GM18951 (cell line): ENCODE results near the gene KIF20B.

Source experiments
- POLR2A ChIP-seq: IDR thresholded peaks from 4 replicates; pipeline ENCODE4 v1.6.1; 2011; ENCODE audit warnings: mild to moderate bottlenecking; ENCODE audit not compliant: insufficient read length, insufficient read depth; ENCODE audit errors: extremely low read depth
- in situ Hi-C: fragments of 300-500 bp; cut with MboI; formaldehyde crosslinking; loops from one replicate; pipeline ENCODE4 v1.12.0; 2022; ENCODE audit warnings: low sequenced_read_pairs, mixed read lengths, inconsistent platforms; ENCODE audit not compliant: unreplicated experiment

Gene KIF20B

GRCh38 chr10:89699581-89700064 is 1.8 kb upstream of the KIF20B start:
- no peak for TF ChIP-seq POLR2A
- in situ Hi-C loops, result no loop called here

GRCh38 chr10:89700923-89701241 is 508 bp upstream of the KIF20B start:
- no peak for TF ChIP-seq POLR2A
- in situ Hi-C loops, result no loop called here

DNA sequence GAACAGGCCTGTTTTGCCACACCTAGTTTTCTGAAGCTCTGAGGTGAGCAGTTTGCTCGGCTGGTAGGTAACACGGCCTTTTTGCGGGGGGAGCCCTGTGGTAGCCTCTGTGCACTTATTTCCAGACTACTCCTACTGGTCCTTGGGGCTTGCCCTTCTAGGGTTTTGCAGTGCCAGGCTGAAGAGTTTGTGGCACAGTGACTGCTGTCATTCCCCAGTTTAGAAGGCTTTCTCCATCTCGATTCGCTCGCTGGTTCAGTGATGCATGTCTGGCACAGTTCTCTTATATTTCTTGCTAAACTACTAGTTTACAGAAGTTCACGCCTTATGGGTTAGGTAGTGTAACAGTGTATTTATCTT is 711 bp downstream of the KIF20B start:
- TF ChIP-seq POLR2A, result no peak
- in situ Hi-C loops, result no loop called here

DNA sequence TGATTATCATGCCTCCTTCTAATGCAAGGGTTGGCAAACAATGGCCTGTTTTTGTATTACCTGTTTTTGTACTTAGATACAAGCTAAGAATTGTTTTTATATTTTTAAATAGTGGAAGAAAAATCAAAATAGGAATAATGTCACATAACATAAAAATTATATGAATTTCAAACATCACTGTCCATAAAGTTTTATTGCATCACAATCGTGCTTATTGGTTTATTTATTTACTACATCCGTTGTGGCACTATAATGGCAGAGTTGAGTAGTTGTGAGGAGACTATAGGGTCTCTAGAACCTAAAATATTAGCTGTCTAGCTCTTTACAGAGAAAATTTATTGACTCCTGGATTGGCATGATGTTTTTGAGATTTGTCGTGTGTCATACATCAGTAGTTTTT is 4.1 kb downstream of the KIF20B start:
- no peak for TF ChIP-seq POLR2A
- in situ Hi-C loops, result no loop called here

- TF ChIP-seq POLR2A, result no peak
- in situ Hi-C loops, result no loop called here
Observed at GRCh38 chr10:89706011-89706410, 4.6 kb downstream of the KIF20B start.

DNA sequence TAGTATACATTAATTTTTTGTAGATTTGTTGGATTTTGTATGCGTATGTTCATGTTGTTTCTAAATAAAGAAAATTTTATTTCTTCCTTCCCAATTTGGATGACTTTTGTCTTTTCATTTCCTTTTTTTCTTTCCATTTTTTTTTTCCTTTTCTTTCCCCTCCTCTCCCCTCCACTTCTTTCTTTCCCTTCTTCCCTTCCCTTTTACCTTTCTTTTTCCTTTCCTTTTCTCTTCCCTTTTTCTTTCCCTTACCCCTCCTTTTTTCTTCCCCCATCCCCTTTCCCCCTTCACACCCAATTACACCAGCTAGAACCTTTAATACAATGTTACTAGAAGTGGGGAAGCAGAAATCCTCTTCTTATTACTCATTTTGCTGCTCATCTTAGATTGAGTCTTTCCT is 6.0 kb downstream of the KIF20B start:
- TF ChIP-seq POLR2A, result no peak
- in situ Hi-C loops, result no loop called here

- no peak for TF ChIP-seq POLR2A
- in situ Hi-C loops, result no loop called here
Observed at GRCh38 chr10:89710753-89711152, 9.4 kb downstream of the KIF20B start.

DNA sequence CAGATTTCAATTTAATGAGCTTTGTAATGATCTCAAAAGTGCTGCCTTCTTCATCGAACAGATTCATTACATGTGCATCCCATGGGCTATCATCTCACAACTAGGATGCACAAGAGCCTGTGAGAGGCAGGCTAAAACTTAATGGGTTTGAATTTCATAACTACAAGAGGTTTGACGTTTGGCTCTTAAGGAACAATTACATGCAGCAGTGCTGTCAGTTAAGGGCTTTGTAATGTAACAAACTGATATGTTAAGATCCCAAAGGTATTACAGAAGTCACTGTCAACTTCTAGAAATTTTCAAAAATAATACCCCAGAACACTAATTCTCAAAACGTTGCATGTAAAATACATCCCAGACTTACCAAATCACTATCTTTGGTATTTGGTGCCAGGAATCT is 33.2 kb downstream of the KIF20B start:
- TF ChIP-seq POLR2A, result no peak
- in situ Hi-C loops, result no loop called here

- in situ Hi-C loops, result no loop called here
- TF ChIP-seq POLR2A, result no peak
Observed at GRCh38 chr10:89738551-89739209, 37.3 kb downstream of the KIF20B start.

GRCh38 chr10:89741126-89741762 is 39.9 kb downstream of the KIF20B start:
- no peak for TF ChIP-seq POLR2A
- in situ Hi-C loops, result no loop called here

GRCh38 chr10:89744026-89744425 is 42.6 kb downstream of the KIF20B start:
- TF ChIP-seq POLR2A, result no peak
- in situ Hi-C loops, result no loop called here

DNA sequence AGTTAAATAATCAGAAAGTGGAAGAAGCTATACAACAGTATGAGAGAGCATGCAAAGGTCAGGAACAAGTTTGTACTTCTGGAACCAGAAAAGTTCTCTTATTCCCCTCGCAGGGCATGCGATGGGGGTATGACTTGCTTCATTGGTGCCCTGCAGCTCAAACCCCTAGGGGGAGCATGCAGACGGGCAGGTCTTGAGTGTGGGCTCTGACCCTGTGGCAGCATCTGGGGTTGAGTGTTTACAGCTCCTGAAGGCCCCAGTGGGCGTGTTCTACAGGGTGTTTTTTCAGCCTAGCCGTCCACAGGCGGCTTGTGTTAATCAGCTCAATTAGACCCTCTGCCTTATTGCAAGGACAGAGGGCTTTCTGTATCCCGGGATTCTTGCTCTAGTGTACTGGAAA is 44.5 kb downstream of the KIF20B start:
- in situ Hi-C loops, result no loop called here
- TF ChIP-seq POLR2A, result no peak

GRCh38 chr10:89750441-89750840 is 49.1 kb downstream of the KIF20B start:
- TF ChIP-seq POLR2A, result no peak
- in situ Hi-C loops, result no loop called here

DNA sequence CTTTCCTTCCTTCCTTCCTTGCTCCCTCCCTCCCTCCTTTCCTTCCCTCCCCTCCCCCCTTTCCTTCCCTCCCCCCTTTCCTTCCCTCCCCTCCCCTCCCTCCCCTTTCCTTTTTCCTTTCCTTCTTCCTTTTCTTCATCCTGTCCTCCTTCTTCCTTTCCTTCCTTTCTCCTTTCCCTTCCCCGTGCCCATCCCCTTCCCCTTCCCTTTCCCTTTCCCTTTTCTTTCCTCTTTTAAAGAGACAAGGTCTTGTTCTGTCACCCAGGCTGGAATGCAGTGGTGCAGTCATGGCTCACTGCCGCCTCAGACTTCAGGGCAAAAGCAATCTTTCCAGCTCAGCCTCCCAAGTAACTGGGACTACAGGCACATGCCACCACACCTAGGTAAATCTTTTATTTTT is 54.0 kb downstream of the KIF20B start:
- TF ChIP-seq POLR2A, result no peak
- in situ Hi-C loops, result no loop called here
